ENCODE measurements around the gene NKX6-2.

DNA sequence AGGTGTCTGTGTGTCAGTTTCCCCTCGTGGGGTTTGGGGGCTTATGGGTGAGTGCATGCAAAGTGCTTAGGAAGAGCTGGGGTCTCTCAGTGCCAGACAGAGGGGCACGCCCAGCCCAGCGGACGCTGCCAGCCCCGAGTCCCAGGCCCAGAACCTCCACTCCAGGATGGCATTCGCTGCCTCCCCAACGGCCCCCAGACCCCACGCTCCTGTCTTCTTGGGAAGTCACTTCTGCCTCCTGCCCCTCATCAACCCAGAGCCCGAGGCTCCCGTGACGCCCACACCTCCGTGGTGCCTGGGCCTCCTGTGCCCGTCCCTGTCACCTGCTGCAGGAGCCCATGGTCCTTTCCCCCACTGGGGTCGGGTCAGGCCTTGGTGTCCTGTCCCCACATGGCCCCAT, 35.0 kb downstream of the NKX6-2 start:
- TF ChIP-seq CTCF (IDR thresholded peaks at IDR 0.05): no peak
- no peak for TF ChIP-seq EZH2phosphoT487 (IDR thresholded peaks at IDR 0.05)
- TF ChIP-seq EZH2 (IDR thresholded peaks at IDR 0.05): no peak

Data from neural progenitor cell (in vitro differentiated cells).